GM13977 (cell line): Measurements from ENCODE around the gene ALDH8A1.

Source experiments
- DNase-seq: peaks from one replicate; pipeline ENCODE4 v3.0.0; 2012; ENCODE audit warnings: low spot score
- in situ Hi-C: fragments of 300-500 bp; cut with MboI; formaldehyde crosslinking; loops from one replicate; pipeline ENCODE4 v1.12.0; 2022; ENCODE audit warnings: low sequenced_read_pairs, low pct_unique_long_range_greater_than_20kb, mixed read lengths, inconsistent platforms; ENCODE audit not compliant: unreplicated experiment
- TF ChIP-seq, protein P1 (sequence below): IDR thresholded peaks from 2 replicates; pipeline ENCODE4 v1.5.1; 2012; ENCODE audit warnings: mild to moderate bottlenecking, control low read depth; ENCODE audit not compliant: insufficient read depth; ENCODE audit errors: extremely low read depth, missing control alignments

The ALDH8A1 gene, protein sequence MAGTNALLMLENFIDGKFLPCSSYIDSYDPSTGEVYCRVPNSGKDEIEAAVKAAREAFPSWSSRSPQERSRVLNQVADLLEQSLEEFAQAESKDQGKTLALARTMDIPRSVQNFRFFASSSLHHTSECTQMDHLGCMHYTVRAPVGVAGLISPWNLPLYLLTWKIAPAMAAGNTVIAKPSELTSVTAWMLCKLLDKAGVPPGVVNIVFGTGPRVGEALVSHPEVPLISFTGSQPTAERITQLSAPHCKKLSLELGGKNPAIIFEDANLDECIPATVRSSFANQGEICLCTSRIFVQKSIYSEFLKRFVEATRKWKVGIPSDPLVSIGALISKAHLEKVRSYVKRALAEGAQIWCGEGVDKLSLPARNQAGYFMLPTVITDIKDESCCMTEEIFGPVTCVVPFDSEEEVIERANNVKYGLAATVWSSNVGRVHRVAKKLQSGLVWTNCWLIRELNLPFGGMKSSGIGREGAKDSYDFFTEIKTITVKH

DNA sequence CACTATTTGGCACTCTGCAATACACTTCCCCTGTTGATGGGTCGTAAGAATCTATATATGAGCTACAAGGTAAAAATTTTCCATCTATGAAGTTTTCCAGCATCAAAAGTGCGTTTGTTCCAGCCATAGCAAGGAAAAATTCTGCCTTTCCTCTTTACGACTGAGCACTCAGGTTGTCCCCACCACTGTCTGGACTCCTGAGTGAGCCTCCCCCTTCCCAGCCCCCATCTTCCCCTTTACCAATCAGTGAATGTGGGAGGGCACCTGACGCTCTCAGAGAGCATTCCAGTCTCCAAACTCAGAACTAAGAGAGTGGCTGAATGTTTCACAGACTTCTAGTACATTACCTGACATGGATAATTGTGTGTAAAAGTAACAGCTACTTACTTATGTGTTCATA, at the start of gene ALDH8A1:
Gene ALDH8A1 (minus strand): TSS at position 175 of the 400 bp plus-strand sequence. CDS start 48 bp downstream, at position 127.
- no peak for DNase-seq
- in situ Hi-C loops: no loop called here
- TF ChIP-seq, protein P1, sequence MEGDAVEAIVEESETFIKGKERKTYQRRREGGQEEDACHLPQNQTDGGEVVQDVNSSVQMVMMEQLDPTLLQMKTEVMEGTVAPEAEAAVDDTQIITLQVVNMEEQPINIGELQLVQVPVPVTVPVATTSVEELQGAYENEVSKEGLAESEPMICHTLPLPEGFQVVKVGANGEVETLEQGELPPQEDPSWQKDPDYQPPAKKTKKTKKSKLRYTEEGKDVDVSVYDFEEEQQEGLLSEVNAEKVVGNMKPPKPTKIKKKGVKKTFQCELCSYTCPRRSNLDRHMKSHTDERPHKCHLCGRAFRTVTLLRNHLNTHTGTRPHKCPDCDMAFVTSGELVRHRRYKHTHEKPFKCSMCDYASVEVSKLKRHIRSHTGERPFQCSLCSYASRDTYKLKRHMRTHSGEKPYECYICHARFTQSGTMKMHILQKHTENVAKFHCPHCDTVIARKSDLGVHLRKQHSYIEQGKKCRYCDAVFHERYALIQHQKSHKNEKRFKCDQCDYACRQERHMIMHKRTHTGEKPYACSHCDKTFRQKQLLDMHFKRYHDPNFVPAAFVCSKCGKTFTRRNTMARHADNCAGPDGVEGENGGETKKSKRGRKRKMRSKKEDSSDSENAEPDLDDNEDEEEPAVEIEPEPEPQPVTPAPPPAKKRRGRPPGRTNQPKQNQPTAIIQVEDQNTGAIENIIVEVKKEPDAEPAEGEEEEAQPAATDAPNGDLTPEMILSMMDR: no peak

DNA sequence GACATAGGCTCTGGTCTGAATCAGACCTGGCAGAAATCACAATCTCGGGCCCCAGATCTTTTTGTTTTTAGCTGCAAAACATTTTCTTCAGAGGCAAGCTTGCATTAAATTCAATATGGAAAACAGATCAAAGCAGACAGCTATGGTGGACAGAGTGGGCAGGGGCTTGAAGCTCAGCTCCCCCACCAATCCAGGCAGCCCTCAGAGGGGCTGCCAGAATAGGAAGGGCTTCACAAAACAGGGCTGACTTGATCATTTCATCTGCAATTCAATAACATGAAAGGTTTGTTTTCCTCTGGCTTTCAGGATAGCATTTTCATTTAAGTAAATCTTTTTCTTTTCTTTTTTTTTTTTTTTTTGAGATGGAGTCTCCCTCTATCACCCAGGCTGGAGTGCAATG, 49.2 kb upstream of the ALDH8A1 start:
- DNase-seq: no peak
- TF ChIP-seq, protein P1: no peak
- in situ Hi-C loops: no loop called here

DNA sequence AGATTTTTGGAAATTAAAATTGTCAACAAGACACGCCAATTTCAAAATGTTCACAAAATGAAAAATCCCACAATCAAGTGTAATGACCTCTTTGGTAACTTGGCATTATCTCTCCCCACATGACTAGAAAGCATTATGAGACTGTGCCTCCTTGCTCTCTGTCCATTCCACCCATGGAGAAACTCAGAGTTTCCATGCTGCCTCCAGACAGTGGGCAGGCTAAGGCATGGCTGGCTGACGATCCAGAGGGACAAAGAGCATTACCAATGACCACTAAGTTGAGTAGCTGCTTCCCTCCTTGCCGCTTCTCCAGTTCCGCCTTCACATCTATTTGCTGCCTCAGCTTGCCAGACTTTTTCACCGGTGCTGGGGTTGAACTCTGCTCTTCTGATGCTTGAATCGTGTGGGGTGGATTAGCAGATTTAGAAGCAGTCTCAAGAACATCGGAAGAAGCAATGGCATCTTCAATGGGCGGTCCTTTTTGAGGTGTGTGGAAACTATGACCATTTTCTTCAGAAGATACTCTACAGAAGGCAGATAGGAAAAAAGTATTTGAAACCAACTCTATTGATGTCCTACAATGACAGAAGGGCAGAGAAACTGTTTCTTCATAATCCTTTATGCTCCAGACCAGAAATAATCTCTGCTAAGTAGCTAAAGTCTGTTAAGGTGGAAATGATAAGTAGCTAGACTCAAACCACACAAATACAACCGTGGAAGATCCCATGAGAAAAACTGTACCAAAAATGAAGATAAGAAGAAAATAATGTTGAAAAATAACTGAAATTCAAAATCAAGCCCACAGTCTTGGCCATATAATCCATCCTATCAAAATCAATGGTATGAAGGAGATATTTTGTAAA, 47.5 kb upstream of the ALDH8A1 start:
- no peak for DNase-seq
- in situ Hi-C loops: no loop called here
- TF ChIP-seq, protein P1: no peak

DNA sequence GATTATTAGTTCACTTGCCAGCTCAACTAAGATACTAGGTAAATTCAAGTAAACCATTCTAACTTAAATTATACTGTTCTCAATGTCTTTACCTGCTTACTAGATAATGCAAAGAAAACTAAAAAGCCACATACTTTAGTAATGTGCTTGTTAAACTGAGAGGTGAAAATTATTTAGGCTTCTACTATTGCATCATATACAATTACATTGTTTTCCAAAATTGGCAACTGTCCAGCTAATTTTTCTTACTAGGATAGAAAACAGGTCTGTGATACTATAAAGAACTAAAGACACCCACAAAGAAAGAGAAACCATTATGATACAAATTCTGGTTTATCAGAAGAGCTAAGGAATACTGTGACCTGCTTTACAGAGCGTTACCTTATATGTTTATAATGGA, 45.6 kb upstream of the ALDH8A1 start:
- no peak for DNase-seq
- in situ Hi-C loops: no loop called here
- TF ChIP-seq, protein P1: no peak

DNA sequence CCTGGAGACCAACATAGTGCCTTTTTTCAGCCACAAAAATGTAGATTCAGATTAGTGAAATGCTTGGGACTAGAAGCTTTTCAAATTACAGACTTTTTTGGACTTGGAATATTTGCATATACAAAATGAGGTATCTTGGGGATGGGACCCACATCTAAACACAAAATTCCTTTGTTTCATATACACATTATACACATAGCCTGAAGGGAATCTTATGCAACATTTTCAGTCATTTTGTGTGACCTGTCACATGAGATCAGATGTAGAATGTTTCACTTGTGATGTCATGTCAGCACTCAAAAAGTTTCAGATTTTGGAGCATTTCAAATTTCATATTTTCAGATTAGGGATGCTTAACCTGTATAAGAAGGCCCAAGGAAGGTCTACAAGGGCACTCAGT, 44.5 kb upstream of the ALDH8A1 start:
- in situ Hi-C loops: no loop called here
- DNase-seq: no peak
- TF ChIP-seq, protein P1: no peak

DNA sequence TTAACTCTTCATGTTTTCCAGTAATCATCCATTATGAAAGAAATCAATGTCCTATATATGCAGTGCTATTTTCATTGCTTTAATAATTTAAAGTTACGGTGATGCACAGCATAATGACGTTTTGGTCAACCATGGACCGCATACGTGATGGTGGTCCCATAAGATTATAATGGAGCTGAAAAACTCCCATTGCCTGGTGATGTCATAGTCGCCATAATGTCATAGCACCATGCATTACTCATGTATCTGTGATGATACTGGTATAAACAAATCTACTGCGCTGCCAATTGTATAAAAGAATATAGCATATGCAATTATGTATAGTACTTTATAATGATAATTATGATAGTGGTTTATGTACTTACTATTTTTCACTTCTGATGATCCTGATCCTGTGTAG, 42.3 kb upstream of the ALDH8A1 start:
- in situ Hi-C loops: no loop called here
- TF ChIP-seq, protein P1: no peak
- DNase-seq: no peak
